ENCODE measurements around the gene RHEX.

Gene RHEX

GRCh38 chr1:206098242-206098919 is 45.4 kb downstream of the RHEX start:
- DNase-seq: no peak

GRCh38 chr1:206100226-206100815 is 47.3 kb downstream of the RHEX start:
- no peak for DNase-seq

GRCh38 chr1:206101351-206102045 is 48.5 kb downstream of the RHEX start:
- DNase-seq: no peak

- no peak for DNase-seq
Measured at GRCh38 chr1:206102292-206102936, 49.4 kb downstream of the RHEX start.

GRCh38 chr1:206103979-206104378 is 51.0 kb downstream of the RHEX start:
- DNase-seq: no peak

- DNase-seq: no peak
Measured at GRCh38 chr1:206105464-206105995, 52.6 kb downstream of the RHEX start.

GRCh38 chr1:206106328-206107167 is 53.6 kb downstream of the RHEX start:
- DNase-seq: peak; percentile 76

- DNase-seq: no peak
Measured at GRCh38 chr1:206107168-206107544, 54.2 kb downstream of the RHEX start.

GRCh38 chr1:206108635-206109034 is 55.7 kb downstream of the RHEX start:
- no peak for DNase-seq

- no peak for DNase-seq
Measured at GRCh38 chr1:206109718-206110117, 56.7 kb downstream of the RHEX start.

GRCh38 chr1:206110161-206110560 is 57.2 kb downstream of the RHEX start:
- no peak for DNase-seq

GRCh38 chr1:206110820-206111219 is 57.8 kb downstream of the RHEX start:
- DNase-seq: no peak

- no peak for DNase-seq
Measured at GRCh38 chr1:206111271-206111927, 58.4 kb downstream of the RHEX start.

- DNase-seq: no peak
Measured at GRCh38 chr1:206112600-206113301, 59.8 kb downstream of the RHEX start.

GRCh38 chr1:206114692-206115640 is 62.0 kb downstream of the RHEX start:
- DNase-seq: no peak

- no peak for DNase-seq
Measured at GRCh38 chr1:206115791-206116190, 62.8 kb downstream of the RHEX start.

GRCh38 chr1:206116191-206116872 is 63.4 kb downstream of the RHEX start:
- no peak for DNase-seq

- no peak for DNase-seq
Measured at GRCh38 chr1:206116873-206117150, 63.8 kb downstream of the RHEX start.

GRCh38 chr1:206117151-206117948 is 64.4 kb downstream of the RHEX start, which contains the start of gene AVPR1B:
Gene AVPR1B, minus strand, starts transcription at chr1:206117388. Its CDS starts 498 bp downstream, at chr1:206116890.
- no peak for DNase-seq
